ENCODE results near the gene CCSAP.

CCSAP gene

GRCh38 chr1:229284887-229285286, 58.0 kb downstream of the CCSAP start:
- no peak for DNase-seq

GRCh38 chr1:229283183-229283611, 59.6 kb downstream of the CCSAP start:
- no peak for DNase-seq

- DNase-seq = no peak
These were observed 60.5 kb downstream of the CCSAP start for GRCh38 chr1:229282295-229282823.

DNA sequence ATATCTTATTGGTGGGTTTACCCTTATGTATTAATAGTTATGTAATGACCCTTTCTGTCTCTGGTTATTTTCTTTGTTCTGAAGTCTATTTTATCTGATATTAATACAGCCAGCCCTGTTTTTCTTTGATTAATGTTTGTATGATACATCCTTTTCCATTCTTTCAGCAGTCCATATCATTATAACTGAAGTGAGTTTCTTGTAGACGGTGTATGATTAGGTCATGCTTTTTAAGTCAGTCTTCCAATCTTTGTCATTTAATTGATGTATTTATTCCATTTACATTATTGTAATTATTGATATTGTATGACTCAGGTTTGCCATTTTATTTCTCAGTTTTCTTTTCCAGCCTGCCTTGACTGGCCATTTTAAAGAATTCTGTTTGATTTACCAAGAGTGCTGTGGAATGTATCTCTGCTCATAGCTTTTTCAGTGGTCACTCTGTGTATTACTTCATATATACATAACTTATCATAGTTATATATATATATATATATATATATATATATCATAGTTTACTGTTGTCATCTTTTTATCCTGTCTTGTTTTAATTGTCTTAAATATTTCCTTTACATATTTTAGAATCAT, 61.4 kb downstream of the CCSAP start:
- no peak for DNase-seq

GRCh38 chr1:229280921-229281320, 61.9 kb downstream of the CCSAP start:
- no peak for DNase-seq

GRCh38 chr1:229280037-229280828, 62.6 kb downstream of the CCSAP start:
- DNase-seq = no peak

- DNase-seq = no peak
These were observed 63.6 kb downstream of the CCSAP start for GRCh38 chr1:229279242-229279641.

DNA sequence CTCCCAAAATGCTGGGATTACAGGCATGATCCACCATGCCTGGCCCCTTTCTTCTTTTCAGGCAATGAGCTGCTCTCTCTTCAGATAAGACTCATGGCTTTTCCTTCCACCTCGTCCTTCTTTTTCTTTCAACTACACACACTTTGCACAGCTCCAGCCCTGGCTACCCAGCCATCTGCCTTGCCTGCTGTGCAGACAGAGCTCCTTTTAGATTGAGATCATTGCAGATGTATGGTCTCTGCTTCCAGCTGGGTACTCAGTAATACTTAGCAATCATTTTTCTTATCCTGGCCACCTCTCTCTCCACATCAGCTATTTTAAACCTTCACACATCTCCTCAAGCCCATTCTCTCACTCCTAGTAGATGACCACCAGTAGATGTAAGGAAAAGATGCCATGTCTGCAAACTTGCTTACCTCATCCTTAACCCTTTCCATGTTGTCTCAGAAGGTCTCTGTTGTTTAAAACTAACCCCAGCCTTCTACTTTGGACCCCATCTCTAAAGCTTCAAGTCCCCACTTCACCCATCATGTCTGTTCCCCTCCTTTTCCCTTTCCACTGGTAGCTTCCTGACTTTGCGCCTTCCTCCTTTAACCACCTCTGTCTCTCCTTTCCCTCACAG, 64.6 kb downstream of the CCSAP start:
- DNase-seq = no peak

GRCh38 chr1:229275005-229275404, 67.8 kb downstream of the CCSAP start:
- DNase-seq = no peak

- DNase-seq = no peak
These were observed 69.2 kb downstream of the CCSAP start for GRCh38 chr1:229273507-229274232.

DNA sequence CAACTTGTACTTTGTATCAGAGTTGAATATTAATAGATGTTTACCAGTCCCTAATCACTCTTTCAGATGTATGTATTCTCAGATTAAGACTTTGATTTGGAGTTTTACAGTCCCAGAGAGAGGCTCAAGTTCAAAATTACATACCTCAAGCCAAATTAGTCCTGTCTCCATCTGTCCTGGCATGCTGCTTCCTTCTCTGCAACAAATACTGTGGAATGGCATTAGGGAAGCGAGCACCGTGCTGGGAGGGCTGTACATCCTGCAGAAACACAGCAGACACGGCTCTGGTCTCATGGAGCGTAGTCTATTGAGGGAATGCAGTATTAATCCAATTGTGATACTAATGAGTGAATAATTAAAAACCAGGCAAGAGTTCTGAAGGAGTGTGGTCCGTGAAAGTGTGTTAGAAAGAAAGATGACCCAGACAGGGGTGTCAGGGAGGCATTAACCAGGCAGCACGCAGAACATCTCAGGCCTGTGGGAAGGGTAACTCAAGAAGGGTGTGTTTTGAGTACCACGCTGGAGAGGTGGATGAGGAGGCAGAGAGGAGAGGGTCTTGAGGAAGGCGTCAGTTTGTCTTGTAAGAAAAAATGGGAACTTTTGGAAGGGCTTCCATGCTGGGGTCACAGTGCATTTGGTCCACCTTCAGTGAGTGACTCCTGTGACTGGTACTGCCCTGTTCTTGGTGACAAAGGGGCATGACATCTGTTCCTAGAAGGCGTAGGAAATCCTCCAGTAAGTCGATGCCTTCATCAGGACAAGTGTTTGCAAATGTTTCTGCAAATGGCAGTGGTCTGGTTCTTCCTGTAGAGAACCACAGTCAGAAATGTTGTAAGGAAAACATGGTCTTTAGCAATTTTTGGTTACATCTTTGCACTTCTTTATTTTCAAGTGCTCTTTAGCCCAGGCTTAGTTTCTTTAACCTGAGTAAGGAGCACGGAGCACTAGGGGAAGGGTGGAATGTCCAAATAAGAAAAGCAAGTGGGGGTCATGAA, 70.4 kb downstream of the CCSAP start:
- no peak for DNase-seq

GRCh38 chr1:229271448-229272159, 71.2 kb downstream of the CCSAP start:
- peak; percentile 29 for DNase-seq

Measured in stimulated activated CD4-positive, alpha-beta T cell treated with anti-CD3 and anti-CD28 coated beads, Interleukin-4, amount 100 ng/mL, for 24 hours (primary cell).